HEK293T (cell line): ENCODE results near the gene MEGF6.

Experiments
- CTCF ChIA-PET: fragments of 350-600 bp; formaldehyde crosslinking; extraction: SDS; loops from one replicate; lab custom pipeline; 2021; ENCODE audit warnings: antibody characterized with exemption, inconsistent platforms; lab: Yijun Ruan, JAX
- POLR2A ChIA-PET: fragments of 350-600 bp; formaldehyde crosslinking; extraction: SDS; loops from one replicate; lab custom pipeline; 2020; ENCODE audit warnings: antibody characterized with exemption, inconsistent platforms; lab: Yijun Ruan, JAX
- DNase-seq: peaks from one replicate; pipeline ENCODE4 v3.0.0; 2012; ENCODE audit warnings: mixed read lengths; ENCODE audit errors: extremely low spot score
- ARNT ChIP-seq: fragments of 450-650 bp; IDR thresholded peaks from 2 replicates; pipeline ENCODE4 v1.6.1; 2017; ENCODE audit warnings: mild to moderate bottlenecking
- BHLHE40 ChIP-seq: fragments of 450-650 bp; IDR thresholded peaks from 2 replicates; pipeline ENCODE4 v1.6.1; 2016; ENCODE audit warnings: mild to moderate bottlenecking, moderate library complexity, borderline replicate concordance
- CTBP1 ChIP-seq: fragments of 450-650 bp; IDR thresholded peaks from 2 replicates; pipeline ENCODE4 v1.6.1; 2016; ENCODE audit warnings: borderline replicate concordance
- ELF4 ChIP-seq: fragments of 450-650 bp; IDR thresholded peaks from 2 replicates; pipeline ENCODE4 v1.6.1; 2017; ENCODE audit warnings: antibody characterized with exemption
- FOXA1 ChIP-seq: fragments of 450-650 bp; IDR thresholded peaks from 2 replicates; pipeline ENCODE4 v1.6.1; 2016; ENCODE audit warnings: mild to moderate bottlenecking
- FOXK2 ChIP-seq: fragments of 450-650 bp; IDR thresholded peaks from 2 replicates; pipeline ENCODE4 v1.6.1; 2016; ENCODE audit warnings: mild to moderate bottlenecking
- FOXM1 ChIP-seq: fragments of 450-650 bp; IDR thresholded peaks from 2 replicates; pipeline ENCODE4 v1.6.1; 2017; ENCODE audit warnings: mild to moderate bottlenecking, borderline replicate concordance
- HDGF ChIP-seq: fragments of 450-650 bp; IDR thresholded peaks from 2 replicates; pipeline ENCODE4 v1.6.1; 2017; ENCODE audit warnings: antibody characterized with exemption, borderline replicate concordance
- L3MBTL2 ChIP-seq: fragments of 450-650 bp; conservative IDR thresholded peaks from 2 replicates; pipeline ENCODE4 v1.6.1; 2016; ENCODE audit warnings: mild to moderate bottlenecking
- LEF1 ChIP-seq: fragments of 450-650 bp; IDR thresholded peaks from 2 replicates; pipeline ENCODE4 v1.6.1; 2017; ENCODE audit warnings: mild to moderate bottlenecking, borderline replicate concordance
- NFRKB ChIP-seq: fragments of 450-650 bp; IDR thresholded peaks from 2 replicates; pipeline ENCODE4 v1.6.1; 2016; ENCODE audit warnings: mild to moderate bottlenecking, moderate library complexity
- PKNOX1 ChIP-seq: fragments of 450-650 bp; IDR thresholded peaks from 2 replicates; pipeline ENCODE4 v1.6.1; 2016
- SP1 ChIP-seq: fragments of 450-650 bp; IDR thresholded peaks from 2 replicates; pipeline ENCODE4 v1.6.1; 2017
- SUZ12 ChIP-seq: fragments of 450-650 bp; IDR thresholded peaks from 2 replicates; pipeline ENCODE4 v1.6.1; 2016; ENCODE audit warnings: mild to moderate bottlenecking
- TARDBP ChIP-seq: fragments of 450-650 bp; IDR thresholded peaks from 2 replicates; pipeline ENCODE4 v1.6.1; 2016
- ZNF384 ChIP-seq: fragments of 450-650 bp; IDR thresholded peaks from 2 replicates; pipeline ENCODE4 v1.6.1; 2016

The MEGF6 gene

DNA sequence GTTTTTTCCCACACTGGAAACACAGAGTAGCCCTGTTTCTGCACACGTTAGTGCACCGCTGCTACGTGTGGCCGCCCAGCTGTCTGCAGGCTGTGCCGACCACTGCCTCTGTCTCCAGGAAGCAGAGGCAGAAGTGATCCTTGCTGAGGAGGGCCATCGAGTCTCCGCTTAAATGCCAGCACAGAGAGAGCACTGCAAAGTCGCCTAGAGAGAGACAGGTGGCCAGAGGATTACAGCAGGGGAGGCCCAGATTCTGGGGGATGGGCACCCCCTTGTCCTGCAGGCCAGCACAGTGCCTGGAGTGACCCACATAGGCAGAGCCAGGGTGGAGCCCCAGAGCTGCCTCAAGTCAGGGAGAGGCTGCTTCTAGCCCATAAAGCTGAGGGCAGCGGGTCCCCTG is 19.6 kb upstream of the MEGF6 start:
- ChIA-PET POLR2A (no interaction called here), CTCF (no interaction called here)
- DNase-seq, result no peak
- TF ChIP-seq HDGF (no peak), BHLHE40 (no peak), FOXM1 (no peak), SP1 (no peak), TARDBP (no peak), ZNF384 (no peak), ARNT (no peak), L3MBTL2 (no peak), LEF1 (no peak), FOXK2 (no peak), SUZ12 (no peak), PKNOX1 (no peak), NFRKB (no peak), FOXA1 (no peak), CTBP1 (no peak), ELF4 (no peak)

GRCh38 chr1:3630161-3630611 is 18.9 kb upstream of the MEGF6 start:
- no peak for TF ChIP-seq NFRKB
- no peak for TF ChIP-seq HDGF
- no peak for TF ChIP-seq CTBP1
- no peak for TF ChIP-seq ARNT
- TF ChIP-seq BHLHE40, result no peak
- TF ChIP-seq TARDBP, result no peak
- no peak for TF ChIP-seq SP1
- no peak for TF ChIP-seq LEF1
- TF ChIP-seq ZNF384, result no peak
- no peak for TF ChIP-seq SUZ12
- TF ChIP-seq FOXK2, result no peak
- ChIA-PET CTCF (no interaction called here), POLR2A (interaction anchor here (1.2 kb wide), 1 partner anchor 20 kb away, joined by 3 read pairs; the partner anchor contains the start of gene WRAP73)
- DNase-seq, result no peak

GRCh38 chr1:3629561-3630160 is 18.4 kb upstream of the MEGF6 start:
- TF ChIP-seq FOXK2, result no peak
- no peak for TF ChIP-seq SUZ12
- no peak for TF ChIP-seq TARDBP
- TF ChIP-seq ELF4, result no peak
- TF ChIP-seq HDGF, result no peak
- DNase-seq, result no peak
- POLR2A ChIA-PET, result interaction anchor here (1.2 kb wide), 1 partner anchor 20 kb away, joined by 3 read pairs; the partner anchor contains the start of gene WRAP73
- CTCF ChIA-PET, result no interaction called here

DNA sequence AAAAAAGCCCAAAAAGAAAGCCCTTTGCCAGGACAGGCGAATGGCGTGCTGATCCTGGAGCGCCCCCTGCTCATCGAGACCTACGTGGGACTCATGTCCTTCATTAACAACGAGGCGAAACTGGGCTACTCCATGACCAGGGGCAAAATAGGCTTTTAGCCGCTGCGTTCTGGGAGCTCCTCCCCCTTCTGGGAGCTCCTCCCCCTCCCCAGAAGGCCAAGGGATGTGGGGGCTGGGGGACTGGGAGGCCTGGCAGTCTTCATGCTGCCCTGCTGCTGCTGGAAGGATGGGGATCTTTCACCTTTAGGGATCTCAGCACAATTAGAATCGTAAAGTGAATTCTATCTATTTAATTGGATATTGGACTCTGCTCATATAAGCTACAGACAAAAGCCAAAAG is 17.1 kb upstream of the MEGF6 start:
- TF ChIP-seq ARNT, result no peak
- TF ChIP-seq LEF1, result no peak
- TF ChIP-seq CTBP1, result no peak
- TF ChIP-seq TARDBP, result no peak
- TF ChIP-seq PKNOX1, result no peak
- TF ChIP-seq SP1, result no peak
- no peak for TF ChIP-seq ZNF384
- TF ChIP-seq BHLHE40, result no peak
- no peak for TF ChIP-seq FOXA1
- no peak for TF ChIP-seq ELF4
- TF ChIP-seq NFRKB, result no peak
- no peak for TF ChIP-seq FOXM1
- DNase-seq, result no peak
- ChIA-PET CTCF (no interaction called here), POLR2A (interaction anchor here (0.8 to 1.1 kb wide), 2 partner anchors 24 to 25 kb away, joined by 3 to 5 read pairs; partner anchors contain the start of gene TP73)

DNA sequence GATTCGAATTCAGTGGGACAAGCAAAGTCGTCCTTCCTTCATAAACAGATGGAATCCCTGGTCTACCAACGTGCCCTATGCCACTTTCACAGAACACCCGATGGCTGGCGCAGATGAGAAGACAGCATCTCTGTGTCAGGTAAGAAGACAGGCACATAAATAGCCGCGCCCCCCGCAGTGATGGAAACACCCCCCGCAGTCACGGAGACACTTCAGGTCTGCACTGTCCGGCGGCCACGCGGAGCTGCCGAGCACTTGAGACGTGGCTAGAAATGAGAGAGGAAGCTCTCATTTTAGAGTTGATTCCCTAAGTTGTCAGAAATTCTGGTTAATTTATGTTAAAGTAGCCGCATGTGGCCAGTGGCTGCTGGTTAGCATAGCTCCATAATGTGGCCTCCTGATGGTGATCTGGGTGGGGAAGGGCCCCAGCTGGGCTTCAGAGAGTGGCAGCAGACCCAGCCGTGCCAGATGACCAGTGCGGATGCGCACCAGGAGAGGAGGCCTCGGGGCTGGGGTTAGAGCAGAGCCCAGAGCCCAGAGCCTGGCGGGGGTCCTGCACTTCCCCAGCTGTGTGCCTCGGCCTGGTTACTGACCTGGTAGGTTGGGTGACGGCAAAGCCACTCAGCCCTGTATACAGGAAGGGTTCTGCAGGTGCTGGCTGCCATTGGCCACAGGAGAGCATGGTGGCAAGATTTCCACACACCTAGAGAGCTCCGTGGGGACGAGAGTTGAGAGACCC is 16.4 kb upstream of the MEGF6 start:
- DNase-seq, result no peak
- ChIA-PET CTCF (no interaction called here), POLR2A (interaction anchor here (0.8 to 1.1 kb wide), 2 partner anchors 25 to 26 kb away, joined by 3 to 5 read pairs; partner anchors contain the start of gene TP73)
- no peak for TF ChIP-seq NFRKB
- no peak for TF ChIP-seq HDGF
- no peak for TF ChIP-seq L3MBTL2
- TF ChIP-seq CTBP1, result no peak
- TF ChIP-seq BHLHE40, result no peak
- no peak for TF ChIP-seq ELF4
- no peak for TF ChIP-seq ARNT
- no peak for TF ChIP-seq FOXM1

- POLR2A ChIA-PET, result no interaction called here
- DNase-seq, result no peak
- TF ChIP-seq SUZ12 (no peak), ARNT (no peak), SP1 (no peak), LEF1 (no peak), TARDBP (no peak), BHLHE40 (no peak), L3MBTL2 (no peak), CTBP1 (no peak), FOXA1 (no peak), ZNF384 (no peak), FOXK2 (no peak), FOXM1 (no peak), NFRKB (no peak), PKNOX1 (no peak), ELF4 (no peak)
- CTCF ChIA-PET, result interaction anchor here (0.9 kb wide), 1 partner anchor 173 kb away, joined by 5 read pairs; no protein-coding TSS in a partner anchor
These were observed 14.7 kb upstream of the MEGF6 start for GRCh38 chr1:3626025-3626424.
